Hematopoietic multipotent progenitor cell treated with erythropoietin and hydrocortisone succinate and interleukin-3 and kit ligand, for 15 days (in vitro differentiated cells): ENCODE measurements around the gene TIAM1.

Source experiments
- DNase-seq: peaks from one replicate; pipeline ENCODE4 v3.0.0-alpha.2; 2015; ENCODE audit warnings: low spot score

TIAM1 gene

DNA sequence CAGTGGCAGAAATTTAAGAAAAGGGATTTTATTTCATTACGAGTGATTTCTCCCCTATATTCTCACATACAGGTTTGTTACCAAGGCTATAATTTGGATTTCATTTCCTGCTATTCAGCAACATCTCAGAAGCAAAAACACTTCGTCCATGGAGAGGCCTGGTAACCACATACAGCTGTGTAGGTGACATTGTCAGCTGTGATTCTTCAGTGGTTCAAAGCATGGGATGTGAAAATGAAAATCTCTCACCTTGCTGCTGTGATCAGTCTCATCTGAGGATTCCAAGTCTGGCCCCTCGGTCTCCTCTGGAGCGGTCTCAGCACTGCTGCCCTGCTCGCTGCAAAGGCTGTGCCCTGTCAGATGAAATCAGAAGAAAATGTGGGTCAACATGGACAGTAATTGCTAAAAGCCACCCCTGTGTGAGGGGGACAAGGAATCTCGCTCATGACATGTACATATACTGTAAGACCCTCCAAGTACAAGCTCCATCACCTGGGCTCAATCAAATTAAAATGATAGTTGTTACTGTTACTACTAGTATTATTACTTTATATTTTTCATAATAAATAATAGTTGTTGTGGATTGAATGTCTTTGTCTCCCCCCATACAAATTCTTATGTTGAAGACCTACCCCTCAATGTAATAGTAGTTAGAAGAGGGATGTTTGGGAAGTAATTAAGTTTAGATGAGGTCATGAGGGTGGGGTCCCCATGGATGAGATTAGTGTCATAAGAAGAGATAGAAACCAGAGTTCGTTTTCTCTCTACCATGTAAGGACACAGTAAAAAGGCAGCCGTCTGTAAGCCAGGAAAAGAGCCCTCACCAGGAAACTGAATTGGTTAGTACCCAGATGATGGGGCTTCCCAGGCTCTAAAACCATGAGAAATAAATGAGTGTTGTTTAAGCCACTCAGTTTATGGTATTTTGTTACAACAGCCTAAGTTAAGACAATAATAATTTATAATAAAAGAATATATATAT lies 179.1 kb downstream of the TIAM1 start:
- no peak for DNase-seq

DNA sequence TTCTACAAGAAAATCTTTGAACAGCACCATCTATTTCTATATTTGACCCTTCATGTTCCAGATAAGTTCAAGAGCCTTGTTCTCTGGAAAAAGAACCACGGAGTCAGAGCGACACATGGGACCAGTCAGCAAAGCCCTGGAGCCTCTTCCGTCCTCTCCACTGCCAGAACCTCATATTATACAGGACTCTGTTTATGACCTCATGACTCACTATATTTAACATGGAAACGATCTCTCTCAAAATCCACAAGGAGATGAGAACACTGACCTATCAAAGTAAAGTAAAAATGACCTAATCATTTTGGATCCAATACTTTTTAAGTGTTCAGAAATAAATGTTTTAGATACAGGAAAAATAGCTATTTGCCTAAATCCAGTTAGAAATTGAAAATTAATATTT lies 181.2 kb downstream of the TIAM1 start:
- DNase-seq, result no peak

DNA sequence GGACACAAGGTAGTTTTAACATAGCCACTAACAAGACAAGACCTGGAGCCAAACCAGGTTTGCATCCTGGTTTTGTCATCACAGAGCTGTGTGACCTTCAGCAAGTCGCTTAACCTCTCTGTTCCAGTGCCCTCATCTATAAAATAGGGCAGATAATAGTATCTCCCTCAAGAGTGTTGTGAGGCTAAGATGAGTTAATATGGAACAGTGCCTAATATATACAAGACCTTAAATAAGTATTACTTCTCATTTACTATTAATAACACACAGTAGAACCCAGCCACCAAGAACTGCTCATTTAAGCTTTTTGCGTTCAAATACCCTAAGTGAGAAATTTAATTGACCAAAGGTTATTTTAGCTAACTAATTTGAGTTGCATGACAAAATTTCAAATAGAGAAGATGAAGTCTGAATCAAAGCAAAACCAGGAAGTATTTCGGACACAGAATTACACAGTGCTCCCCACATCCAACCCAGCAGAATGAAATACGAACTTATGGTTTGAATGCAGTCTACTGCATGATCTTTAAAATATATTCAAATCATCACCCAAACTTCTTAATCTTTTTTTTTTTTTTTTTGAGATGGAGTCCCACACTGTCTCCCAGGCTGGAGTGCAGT lies 181.9 kb downstream of the TIAM1 start:
- DNase-seq, result no peak

DNA sequence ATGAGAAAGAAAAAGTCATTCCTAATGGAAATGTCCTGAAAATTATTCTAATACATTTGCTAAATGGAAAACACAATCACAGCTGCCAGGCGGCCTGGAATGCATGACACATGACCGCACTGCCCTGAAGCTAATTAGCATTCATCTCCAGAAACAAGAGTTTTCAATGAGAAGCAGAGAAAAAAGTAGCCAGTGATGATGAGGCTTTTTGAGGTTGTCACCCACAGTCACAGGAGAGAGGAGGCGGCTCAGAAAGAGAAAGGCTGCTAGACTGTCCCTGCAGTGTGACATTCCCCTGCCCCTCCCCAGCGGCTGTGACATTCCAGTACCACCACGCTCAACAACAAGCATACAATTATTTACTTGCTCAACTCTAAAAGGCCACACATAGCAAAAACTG lies 182.9 kb downstream of the TIAM1 start:
- no peak for DNase-seq

DNA sequence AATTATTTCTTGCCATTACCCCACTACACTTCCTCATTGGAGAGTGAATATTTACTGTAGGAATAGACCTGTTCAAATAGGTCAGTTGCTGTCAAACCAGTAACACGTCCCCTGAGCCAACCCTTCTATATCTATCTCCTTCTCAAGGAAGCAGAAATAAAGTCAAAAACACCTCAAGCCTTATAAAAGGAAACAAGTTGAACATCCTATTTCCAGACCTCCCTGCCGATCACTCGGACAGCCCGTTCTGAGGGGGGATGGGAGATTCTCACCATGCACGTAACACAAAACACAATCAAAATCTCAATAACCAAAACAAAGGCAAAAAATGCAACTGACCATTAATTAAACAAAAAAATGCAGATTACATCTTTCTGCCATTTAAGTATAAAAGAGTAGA lies 184.3 kb downstream of the TIAM1 start:
- DNase-seq, result no peak

DNA sequence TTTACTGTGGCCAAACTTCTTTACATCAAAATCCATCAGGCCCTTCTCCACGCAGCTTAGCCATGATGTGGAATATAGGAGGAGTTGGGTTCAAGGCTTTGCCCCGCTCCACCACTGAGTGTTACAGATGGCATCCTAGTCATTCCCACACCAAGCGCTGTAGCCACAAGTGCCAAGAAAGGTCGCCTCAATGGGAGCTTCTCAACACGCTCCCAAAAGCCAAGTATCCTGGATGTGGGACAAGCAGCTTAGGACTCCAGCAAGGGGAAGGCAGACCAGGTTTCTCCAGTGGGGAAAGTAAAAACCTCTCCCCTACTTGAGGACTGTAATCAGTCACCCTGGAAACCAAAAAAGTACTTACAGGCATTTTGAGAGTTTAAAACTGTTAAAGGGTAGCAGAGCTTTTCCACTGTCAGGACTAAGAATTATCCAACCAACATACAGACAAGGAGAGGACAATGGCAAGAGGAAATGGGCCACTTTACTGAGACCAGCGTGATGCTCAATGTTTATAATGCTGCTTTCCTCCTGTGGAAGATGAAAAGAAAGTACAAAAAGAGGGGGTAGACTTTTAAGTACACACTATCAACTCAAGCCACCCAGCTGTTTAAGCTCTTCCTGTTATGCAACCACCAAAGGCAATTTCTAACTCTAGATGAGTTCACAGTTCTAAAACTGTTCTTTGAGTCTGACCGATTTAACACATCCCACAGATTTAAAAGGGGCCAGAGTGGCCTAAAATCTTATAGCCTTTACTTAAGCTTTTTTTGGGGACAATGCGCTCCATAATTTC lies 185.1 kb downstream of the TIAM1 start:
- DNase-seq, result no peak

DNA sequence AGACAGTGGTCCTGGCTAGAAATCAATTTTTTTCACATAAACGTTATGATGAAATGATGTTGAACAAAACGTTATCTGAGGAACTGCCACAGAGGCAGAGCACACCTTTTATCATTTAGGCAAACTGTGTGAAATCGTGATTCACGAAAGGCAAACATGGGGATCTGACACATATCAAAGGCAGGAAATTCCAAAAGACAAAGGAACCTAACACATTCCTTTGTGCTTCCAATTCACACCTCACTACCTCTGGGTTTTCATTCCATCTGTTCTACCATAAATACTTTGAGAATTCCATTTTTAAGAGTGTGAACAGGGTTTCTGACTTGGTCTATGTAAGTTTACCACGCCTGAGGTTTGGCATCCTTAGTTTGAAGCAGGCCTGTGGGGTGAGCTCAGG lies 186.3 kb downstream of the TIAM1 start:
- DNase-seq, result no peak

DNA sequence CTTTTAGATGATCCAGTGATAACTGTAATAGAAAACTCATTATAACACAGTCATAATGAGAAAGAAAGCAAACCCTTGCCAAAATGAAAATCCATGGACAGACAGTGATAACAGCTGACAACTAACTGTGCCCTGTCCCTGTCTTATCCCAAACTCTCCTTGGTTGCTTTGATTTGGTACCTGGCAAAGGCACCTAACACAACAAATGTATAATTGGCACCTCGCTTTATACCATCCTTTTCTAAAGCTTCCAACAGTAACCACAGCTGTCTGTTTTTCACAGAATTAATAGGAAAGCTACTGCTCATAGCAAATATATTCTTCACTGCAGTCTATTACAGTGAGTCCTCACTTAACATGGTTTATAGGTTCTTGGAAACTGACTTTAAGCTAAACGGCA lies 187.4 kb downstream of the TIAM1 start:
- DNase-seq, result no peak

DNA sequence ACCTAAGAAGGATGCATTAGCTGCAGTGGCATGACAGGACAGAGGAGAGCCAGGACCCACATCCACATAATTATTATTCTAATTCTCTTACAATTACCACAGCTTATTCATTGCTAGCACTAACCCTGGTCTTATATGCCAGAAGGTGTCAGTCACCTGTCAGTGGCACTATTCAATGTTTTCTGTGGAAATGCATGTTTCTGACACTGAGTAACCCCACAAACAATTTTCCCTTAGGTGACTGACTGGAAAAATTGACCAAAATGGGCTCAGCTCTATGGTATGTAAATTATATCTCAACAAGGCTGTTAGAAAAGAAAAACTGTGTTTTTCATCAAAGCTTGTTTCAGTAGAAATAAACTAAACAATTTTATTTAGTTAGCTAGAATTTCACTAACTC lies 187.9 kb downstream of the TIAM1 start:
- no peak for DNase-seq

DNA sequence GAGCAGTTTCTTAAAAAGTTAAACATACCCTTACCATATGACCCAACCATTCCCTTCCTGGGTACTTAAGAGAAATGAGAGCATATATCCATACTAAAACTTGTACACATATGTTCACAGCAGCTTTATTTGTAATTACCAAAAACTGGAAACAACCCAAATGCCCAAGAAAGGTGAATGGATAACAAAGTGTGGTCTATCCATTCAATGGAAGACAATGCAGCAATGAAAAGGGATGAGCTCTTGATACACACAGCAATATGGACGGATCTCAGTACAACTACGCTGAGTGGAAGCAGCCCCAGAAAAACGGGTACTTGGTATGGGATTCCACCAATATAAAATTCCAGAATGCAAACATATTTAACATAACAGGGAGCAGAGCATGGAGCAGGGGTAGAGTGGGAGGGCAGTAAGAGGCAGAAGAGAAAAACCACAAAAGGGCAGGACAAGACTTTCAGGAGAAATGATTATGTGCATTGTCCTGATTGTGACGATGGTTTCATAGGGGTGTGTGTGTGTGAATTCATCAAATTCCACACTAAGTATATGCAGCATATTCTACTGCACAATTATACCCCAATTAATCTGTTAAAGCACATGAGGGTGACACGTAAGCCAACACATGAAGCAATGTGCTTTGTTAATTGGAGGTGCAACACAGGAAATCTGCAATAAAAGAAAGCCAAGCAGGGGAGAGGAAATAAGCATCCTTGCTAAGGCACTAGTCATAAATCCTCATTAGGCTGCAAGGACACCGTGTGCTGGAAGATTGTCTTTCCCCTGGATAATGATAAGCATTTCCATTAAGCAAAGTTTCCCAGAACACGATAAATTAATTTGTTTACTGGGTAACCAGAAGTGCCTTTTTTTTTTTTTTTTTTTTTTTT lies 192.7 kb downstream of the TIAM1 start:
- no peak for DNase-seq

DNA sequence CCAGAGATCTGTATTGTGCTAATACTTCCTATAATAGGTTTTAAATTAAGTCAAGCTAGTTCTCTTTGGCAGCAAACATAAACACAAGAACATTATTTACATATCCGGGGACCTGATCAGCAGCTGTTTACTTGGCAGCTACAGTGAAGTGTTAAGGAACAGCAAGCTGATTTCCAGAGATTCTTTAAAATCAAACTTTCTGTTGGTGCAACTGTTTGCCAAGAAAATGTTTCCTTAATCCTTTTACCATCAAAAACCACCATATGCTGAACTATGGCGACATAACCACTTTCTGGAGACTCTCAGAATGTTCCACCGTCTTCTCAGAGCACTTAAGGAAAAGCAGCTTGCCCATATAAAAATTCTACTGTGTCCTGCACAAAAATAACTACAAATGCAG lies 198.8 kb downstream of the TIAM1 start:
- no peak for DNase-seq

DNA sequence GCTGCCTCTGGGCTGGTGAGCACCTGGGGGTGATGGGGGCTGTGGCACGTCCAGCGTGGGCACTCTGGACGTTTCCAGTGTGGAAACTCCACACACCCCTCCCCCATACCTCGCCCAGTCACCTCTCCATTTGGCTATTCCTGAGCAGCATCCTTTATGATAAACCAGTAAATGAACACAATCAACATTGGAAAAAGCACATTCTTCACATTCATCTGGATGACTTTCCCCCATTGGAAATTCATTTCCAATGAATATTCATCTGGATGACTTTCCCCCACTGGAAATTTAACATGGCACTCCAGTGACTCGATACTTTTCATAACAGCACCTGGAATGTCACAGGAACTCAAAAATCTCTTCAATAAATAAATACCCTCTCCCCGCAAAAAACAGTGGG lies 201.0 kb downstream of the TIAM1 start:
- DNase-seq, result no peak

DNA sequence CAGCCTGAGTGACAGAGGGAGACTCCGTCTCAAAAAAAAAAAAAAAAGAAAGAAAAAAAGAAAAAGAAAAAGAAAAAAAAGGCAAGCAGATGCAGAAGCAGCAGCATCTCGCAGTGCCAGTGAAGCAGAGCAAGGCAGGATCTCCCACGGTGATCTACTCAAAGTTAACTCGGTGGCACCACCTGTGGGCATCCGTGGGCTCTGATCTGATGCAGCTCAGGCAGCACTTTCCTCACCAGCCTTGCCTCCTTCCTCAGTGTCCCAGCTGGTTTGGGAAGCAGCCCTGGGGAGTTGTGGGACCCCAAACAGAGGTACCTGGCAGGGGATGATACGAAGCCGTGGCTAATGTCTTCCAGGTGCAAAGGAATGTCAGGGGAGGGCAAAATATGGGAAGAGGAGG lies 201.5 kb downstream of the TIAM1 start:
- no peak for DNase-seq

DNA sequence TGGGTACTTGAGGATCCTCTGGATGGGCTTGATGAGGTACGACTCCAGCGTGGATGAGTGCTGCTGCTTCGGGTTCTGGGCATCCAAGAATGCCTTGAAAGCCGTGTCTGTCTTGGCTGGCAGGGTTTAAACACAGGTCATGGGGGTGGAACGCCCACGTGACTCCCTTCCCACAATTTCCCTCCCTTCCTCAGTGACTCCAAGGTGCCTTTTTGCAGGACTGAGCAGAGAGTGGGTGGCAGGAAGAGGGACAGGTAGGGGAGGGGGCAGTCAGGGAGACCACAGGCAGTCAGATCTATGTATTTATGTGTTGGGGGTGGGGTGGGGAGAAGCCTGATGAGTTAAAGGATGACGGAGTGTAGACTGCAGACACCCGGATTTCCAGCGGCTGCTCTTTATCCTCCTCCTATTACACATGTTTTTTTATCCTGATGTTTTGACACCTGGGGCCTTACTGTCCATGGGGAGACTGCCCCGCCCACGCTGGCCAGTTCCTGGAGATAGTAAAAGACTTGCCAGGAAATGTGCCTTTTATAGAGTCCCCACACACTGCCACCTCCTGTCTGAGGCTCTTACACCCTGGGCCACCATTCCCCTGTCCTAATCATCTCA lies 202.6 kb downstream of the TIAM1 start:
- no peak for DNase-seq

DNA sequence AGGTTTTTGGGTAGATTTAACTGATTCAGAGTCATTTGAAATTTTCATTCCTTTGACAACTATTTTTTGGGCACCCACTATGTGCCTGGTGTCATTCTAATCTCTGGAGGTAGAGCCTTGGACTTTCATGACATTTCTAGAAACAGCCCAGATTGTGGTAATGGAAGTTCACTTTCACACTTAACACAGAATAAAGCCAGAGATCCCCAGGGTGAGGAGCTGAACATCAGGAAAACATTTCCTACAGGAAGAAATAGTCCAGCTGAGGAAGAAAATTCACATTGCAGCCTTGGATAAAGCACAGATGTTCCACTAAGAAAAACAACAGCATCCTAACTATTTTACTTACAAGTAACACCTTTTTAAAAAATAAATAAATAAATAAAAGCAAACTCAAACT lies 203.4 kb downstream of the TIAM1 start:
- no peak for DNase-seq

DNA sequence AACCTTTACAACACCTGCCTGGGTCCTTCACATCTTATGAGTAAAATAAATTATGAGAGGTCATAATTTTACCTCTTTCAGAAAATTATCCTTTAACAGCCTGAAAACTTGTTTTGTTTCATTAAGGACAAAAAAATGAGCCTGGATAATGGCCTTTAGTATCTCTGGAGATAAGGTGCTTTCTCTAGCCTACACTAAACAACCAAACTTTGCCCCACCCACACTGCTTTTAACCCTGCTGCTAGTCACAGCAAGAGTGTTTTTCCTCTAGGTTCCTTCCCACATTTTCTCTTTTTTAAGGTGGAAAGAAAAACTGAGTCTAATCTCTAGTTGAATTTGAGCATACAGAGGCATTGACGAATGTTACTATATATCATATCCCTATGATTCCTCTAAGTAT lies 204.0 kb downstream of the TIAM1 start:
- DNase-seq, result no peak

DNA sequence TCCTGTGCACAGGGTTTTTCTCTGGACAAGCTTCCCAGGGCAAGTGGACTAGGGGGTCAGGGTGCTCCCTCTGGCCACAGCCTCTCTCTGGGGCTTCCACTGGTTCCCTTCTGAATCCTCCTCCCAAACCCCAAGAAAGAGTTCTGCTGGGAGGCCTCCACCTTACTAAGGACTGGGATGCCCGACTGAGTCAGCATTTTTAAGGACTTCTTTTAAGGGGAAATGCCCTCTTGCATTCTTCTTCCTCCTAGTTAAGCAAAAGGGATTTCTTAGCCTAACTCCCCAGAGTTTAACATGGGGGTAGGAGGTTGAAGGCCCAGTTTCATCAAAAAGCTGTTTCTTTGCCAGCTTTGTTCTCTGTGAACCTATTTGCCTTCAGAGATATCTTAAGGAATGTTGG lies 206.1 kb downstream of the TIAM1 start:
- no peak for DNase-seq

DNA sequence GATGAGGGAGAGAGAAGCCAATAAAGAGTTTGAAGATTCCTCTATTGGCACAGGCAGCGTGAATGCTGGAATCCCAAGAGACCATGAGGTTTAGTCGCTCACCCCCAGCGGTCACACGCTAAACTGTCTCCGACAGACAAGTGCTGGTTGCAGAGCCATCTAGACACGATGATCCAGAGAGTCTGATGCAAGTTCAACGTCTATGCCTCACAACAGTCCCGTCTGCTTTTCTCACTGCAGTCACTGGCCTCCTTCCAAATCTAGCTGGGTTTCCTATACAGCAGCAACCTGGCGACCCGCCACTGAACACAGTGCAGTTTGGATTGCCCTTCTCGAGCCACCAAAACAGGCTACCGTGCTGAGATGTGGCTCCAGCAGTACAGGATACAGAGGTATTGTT lies 207.2 kb downstream of the TIAM1 start:
- no peak for DNase-seq

DNA sequence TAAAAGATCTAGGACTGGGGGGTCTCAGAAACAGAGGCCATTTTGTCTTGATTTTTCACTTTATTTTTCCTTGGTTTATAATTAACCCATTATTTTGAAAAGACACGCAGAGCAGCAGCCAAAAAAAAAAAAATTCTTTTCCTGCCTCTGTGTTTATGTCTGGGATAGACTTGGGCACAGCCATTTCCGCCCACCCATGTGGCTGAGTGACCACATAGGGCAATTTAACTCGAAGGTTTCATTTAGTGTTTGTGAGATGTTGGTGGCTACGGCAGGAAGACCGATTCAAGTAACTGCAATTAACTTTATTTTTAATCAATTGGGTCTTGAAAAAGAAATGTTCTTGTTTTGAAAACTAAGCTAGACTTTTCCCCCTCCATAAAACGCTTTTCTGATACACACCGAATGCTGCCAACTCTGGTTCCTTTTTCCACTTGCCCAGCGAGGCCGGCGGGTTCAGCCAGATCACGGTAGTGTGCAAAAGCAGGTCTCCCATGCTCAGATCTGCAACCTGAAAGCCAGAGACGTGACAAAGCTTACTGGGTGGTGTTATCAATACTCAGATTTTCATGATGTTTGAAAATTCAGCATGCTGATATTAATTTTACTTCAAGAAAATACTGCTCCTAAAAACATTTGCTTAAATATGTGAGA lies 208.4 kb downstream of the TIAM1 start:
- DNase-seq, result no peak

DNA sequence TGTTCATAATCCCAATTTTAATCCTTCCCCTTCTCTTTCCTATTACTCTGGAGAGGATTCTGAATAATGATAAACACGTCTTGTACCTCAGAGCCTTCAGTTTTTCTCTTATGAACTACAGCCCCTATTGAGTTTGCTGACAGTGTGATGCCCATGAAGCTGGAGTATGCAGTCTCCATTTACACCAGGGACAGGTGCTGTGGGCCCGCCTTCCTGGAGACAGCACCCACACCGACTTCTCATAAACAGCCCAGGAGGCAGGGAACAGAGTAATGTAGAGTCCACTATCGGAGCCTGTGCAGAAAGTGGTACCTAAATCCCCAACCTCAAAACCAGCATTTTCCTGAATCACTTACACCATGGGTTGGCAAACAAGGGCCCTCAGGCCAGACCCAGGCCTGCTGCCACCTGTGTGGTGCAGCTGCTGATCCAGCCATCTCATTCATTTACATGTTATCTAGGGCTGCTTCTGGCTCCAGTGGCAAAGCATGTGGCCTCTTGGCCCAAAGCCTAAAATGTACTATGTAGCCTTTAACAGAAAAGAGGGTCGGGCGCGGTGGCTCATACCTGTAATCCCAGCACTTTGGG lies 210.7 kb downstream of the TIAM1 start:
- DNase-seq, result no peak
